GM18517 (cell line): ENCODE results near the gene RDH11.
"Not testable (repeated sequence)": the region's sequence is repeated elsewhere in the genome, so short reads cannot be mapped to it uniquely, and the experiment has no call there.

Experiments used
- ATAC-seq: cut with Tn5 transposase; IDR thresholded peaks from one replicate; pipeline ENCODE4 v1.9.1; 2021; ENCODE audit warnings: mild to moderate bottlenecking, moderate library complexity; ENCODE audit not compliant: unreplicated experiment

RDH11 gene, protein sequence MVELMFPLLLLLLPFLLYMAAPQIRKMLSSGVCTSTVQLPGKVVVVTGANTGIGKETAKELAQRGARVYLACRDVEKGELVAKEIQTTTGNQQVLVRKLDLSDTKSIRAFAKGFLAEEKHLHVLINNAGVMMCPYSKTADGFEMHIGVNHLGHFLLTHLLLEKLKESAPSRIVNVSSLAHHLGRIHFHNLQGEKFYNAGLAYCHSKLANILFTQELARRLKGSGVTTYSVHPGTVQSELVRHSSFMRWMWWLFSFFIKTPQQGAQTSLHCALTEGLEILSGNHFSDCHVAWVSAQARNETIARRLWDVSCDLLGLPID

DNA sequence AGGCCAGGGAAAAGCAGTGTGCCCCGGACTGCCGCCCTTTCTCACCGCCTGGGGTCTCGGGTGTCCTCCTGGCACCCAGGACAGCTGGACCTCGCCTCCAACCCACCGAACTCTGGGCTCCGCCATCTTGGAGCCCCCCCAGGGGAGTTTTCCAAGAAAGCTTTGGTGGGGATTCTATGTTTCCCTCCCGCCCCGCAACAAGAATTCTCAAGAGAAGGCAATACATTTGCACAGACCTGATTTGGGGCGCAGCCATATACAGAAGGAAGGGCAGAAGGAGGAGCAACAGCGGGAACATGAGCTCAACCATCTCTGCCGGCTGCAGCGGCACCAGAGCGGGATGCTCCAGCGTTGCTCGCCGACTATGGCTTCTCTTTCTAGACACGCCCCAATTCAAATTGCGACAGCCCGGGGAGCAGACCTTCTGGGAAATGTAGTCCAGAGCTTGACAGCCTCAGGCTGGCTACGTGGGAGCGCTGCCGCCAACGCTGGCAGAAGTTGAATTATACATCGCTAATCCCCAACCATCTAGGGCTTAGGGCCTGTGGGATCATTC lies at the start of gene RDH11:
TSS of gene RDH11 (minus strand) at position 371 of the 556 bp plus-strand sequence. CDS start at position 310, 61 bp downstream.
- peak; percentile 80 for ATAC-seq

DNA sequence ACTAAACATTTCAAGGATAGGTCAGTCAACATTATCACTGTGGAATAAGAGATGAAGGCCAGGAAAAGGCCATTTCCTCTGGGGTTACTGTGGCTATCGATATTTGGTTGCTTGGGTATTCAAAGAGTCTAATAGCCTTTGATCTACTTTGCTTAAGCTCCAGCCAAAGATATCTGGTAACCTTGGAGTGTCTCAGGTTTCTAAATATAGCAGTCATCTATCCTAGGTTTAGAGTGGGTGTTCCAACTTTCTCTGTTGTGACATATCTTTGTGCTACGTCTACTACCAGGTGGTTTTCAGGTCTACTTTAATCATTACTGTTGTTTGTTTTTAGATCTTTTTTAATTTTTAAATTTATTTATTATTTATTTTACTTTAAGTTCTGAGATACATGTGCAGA lies 48.5 kb upstream of the RDH11 start:
- no peak for ATAC-seq

DNA sequence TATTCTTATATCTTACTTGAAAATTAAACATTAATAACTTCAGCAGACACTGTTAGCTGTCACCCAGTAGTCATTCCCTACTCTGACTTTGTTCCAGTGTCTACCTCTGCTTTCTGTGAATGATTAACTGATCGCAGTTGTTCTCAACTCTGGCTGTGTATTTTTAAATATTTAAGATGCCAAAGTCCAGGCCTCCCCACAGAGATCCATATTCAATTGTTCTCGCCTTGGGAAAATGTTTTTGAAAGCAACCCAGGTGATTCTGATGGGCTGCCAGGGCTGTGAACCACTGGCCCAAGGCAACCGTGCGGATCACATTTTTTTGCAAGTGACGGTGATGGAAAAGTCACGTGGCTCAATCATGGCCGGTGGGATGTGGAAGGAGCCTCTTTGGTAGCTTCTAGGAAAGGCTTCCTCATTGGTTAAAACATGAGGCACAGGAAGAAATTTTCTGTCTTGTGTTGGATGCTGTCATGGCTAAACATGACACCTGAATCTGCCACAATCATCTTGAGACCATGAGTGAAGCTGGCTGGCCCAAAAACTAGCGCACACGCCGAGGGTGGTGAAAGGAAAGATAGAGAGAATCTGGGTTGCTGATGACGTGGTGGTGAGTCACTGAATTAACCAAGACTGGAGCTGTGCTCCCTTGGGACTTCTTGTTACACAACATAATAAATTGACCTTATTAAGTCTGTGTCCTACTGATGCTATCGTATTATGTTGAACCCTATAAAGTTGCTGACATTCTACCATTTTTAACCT lies 43.4 kb upstream of the RDH11 start:
- no peak for ATAC-seq

DNA sequence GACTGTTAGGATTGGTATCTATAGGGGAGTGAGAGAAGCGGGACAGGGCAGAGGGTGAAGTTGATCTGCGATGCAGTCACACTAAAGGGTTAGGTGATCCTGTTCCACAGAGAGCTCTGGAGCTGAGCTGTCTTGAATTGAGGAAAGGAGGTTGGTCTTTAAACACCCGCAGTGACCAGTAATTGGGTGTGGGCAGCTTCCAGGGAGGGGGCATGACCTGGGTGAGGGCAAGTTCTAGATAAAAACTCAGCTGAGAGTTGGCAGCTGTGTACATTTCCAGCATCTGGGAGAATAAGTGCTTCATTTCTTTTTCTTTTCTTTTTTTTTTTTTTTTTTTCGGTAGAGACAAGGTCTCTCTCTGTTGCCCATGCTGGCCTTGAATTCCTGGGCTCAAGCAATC lies 41.2 kb upstream of the RDH11 start:
- ATAC-seq, result no peak

DNA sequence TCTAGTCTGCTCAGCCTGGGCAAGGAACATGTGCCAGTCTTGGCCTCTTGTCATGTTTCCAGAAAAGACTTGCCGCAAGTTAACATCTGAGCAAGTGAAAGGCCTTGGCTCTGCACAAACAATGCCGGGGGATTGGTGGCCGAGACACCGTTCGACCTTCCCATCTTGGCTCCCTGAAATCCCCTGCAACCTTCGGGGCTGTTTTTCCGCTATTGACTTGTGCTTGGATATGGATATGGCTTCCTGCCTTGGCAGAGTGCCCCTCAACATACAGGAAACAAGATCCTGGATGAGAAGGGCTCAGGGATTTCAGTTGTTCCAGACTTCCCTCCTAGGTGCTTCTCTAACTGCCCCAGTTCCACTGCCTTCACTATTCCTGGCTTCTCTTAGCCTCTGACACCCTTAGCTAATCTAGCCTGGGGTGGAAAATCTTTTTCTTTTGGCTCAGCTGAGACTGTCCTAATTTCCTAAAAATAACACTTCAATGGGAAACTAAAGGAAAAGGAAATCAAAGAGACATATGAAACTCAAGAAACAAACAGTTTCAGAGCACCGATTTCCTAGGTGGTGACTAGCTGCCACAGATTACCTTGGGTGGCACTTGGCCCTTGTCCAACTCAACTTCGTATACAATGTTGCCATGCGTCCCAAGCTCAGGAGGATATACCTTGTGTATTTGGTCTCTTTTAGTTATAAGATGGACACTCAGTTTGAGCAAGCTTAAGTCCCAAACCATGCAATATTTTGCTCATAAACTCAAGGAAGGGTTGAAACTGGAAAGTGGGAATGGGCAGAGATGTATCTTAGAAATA lies 40.0 kb upstream of the RDH11 start:
- ATAC-seq, result no peak

DNA sequence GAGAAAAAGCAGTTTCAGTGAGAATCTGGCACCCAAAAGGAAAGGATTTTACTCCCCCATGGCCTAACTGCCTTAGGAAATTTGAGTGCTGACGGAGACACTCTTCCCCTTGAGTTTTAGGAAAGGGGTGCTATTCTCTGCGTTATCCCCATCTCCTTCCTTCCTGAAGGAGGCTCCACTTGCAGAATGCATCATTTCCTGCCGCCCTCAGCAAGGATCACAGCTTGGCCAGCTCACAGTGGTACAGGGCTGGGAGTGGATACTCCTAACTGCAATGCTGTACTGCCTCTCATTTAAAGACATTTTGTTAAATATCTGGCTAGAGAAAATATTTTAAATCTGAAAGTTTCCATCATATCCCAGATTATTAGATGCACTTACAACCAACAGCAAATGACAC lies 39.1 kb upstream of the RDH11 start:
- ATAC-seq, result no peak

DNA sequence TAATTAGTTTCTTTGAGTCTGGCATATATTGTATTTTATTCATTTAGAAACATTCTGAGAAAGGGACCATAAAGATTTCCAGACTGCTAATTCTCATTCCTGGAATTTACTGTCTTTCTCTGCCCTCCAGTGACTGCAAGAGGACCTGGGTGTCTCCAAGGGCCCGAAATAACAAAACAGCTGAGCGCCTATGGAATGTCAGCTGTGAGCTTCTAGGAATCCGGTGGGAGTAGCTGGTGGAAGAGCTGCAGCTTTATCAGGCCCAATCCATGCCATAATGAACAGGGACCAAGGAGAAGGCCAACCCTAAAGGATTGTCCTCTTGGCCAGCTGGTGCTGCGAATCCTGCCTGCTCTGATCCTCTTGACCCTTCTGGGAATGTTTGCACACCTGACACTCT lies 38.1 kb upstream of the RDH11 start:
- no peak for ATAC-seq

DNA sequence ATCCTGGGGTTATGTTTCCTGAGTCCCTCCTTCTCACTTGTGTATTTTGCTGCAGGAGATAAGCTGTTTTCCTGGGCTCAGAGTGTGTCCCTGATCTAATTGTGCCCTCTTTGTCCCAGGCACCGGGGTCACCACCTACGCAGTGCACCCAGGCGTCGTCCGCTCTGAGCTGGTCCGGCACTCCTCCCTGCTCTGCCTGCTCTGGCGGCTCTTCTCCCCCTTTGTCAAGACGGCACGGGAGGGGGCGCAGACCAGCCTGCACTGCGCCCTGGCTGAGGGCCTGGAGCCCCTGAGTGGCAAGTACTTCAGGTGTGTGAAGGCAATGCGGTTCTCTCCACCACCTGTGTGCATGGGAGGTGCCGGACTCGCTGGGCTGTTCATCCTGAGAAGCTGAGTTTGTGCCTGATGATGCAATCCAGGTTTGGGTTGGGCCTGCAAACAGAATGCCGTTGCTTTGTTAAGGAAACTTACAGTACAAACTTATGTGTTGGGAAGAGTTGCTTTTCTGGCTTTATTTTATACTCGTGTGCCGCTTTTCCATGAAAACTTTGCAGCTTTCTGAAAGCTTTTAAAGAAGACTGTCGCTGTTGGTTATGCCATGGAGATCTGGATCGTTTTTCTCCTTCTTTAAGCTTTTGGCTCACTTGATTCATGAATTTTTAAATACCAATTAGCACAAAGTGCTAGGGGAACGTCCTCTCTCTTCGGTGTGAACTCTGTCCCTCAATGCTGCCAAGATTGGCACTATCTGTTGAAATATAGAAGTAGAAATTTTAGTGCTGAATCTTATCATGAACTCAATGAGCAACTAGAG lies 33.7 kb upstream of the RDH11 start:
- ATAC-seq, result no peak

DNA sequence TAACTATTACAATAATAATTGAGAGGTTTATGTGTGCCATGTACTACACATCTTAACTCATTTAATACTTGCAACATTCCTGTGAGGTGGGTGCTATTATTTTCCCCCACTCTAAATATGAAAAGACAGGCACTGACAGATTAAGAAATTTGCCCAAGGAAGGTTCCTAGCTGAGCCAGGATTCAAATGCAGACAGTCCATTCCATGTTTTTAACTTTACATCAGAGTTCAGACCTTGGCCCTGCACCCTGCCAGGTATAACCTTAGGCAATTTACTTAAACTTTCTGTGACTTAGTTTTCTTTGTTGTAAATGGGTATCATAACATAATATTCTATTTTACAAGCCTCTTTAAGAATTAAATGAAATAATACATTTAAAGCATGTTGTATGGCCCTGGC lies 32.7 kb upstream of the RDH11 start:
- no peak for ATAC-seq

DNA sequence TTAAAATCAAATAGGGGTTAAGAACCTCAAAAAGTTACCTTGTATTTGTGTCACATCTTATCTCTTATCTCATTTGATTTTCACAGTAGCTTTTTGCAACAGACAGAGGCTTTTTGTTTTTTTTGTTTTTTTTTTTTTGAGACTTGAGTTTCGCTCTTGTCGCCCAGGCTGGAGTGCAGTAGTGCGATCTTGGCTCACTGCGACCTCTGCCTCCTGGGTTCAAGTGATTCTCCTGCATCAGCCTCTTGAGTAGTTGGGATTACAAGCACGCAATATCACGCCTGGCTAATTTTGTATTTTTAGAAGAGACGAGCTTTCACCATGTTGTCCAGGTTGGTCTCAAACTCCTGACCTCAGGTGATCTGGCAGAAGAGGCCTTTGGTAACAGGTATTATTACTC lies 31.8 kb upstream of the RDH11 start:
- ATAC-seq, result no peak

DNA sequence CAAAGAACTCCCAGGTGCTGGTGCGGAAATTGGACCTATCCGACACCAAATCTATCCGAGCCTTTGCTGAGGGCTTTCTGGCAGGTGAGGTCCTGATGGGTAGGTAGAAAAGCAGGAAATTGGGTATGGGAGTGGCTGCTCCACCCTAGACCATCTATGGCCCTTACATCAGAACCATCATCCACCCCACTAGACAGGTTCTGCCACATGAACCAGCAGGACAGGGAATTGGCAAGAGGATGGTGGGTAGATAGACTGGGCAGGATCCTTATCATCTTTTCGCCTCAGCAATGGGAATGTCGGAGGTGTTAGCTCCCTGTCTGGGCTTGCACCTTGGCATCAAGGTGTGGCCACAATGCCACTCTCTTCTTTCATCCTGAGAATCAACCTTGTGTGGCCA lies 29.6 kb upstream of the RDH11 start:
- no peak for ATAC-seq

DNA sequence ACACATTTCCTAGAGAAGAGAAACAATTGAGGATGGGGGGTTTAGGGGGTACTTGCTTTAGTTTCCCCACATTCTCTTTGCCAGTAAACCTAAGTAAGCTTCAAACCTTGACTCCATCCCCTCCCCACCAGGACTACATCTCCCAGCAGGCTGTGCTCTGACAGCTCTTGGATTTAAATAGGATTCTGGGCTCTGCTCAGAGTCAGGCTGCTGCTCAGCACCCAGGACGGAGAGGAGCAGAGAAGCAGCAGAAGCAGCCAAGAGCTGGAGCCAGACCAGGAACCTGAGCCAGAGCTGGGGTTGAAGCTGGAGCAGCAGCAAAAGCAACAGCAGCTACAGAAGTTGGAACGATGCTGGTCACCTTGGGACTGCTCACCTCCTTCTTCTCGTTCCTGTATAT lies 26.7 kb upstream of the RDH11 start:
- no peak for ATAC-seq

DNA sequence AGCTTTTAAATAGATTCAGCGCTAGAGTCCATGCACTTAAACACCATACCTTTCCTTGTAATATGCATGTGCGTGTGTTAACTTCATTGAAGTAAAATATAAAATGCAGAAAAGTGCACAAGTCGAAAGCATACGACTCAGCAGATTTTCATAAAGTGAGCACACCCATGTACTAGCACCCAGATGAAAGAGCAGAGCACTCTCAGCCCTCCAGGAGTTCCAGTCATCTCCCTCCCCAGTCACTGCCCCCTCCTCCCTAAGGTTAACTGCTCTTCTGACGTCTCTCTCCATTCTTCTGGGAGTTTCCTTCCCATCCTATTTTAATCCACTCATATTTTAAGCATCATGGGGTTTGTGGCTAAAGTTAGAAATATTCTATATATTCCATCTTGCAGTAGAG lies 26.3 kb upstream of the RDH11 start:
- no peak for ATAC-seq

DNA sequence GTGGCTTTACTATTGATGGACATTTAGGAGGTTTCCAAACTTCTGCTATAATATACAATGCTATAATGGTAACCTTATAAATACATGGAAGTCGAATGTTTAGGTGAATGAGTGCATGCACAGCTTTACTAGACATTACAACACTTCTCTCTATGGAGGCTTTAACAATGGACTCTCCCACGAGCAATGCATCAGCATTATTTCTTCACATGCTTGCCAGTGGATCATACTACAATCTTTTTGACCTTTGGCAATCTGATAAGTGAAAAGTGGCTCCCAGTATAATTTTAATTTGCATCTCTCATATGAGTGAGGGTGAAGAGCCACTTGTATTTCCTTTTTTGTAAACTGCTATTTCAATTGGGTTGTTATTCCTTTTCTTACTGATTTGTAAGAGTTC lies 24.3 kb upstream of the RDH11 start:
- no peak for ATAC-seq

DNA sequence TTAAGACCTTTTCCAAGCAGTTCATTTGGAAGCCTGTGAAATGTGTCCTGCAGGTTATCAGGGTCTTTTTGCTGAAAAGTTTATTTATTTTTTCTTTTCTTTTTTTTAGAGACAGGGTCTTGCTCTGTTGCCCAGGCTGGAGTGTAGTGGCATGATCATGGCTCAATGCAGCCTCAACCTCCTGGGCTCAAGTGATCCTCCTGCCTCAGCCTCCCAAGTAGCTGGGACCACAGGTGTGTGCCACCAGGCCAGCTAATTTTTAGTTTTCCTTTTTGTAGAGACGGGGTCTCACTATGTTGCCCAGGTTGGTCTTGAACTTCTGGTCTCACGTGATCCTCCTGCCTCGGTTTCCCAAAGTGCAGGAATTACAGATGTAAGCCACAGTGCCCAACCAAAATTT lies 23.8 kb upstream of the RDH11 start:
- not testable (repeated sequence) for ATAC-seq

DNA sequence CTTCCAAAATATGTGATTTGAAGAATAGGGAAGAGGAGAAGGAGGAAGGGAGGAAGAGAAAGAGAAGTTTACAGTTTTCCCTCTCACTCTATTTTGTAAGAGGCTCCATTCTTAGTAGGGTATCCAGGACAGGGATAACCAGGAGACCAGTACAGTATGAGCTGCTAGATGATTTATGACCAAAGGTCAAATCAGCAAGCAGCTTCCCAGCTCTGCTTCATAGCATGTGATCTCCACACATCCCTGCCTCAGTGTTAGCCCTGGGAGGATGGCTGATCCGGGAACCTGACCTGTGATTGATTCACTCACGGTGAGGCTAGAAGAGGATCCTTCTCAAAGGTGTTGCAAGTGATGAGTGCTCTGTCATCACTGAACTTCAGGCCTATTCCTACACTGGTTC lies 22.7 kb upstream of the RDH11 start:
- ATAC-seq, result no peak

DNA sequence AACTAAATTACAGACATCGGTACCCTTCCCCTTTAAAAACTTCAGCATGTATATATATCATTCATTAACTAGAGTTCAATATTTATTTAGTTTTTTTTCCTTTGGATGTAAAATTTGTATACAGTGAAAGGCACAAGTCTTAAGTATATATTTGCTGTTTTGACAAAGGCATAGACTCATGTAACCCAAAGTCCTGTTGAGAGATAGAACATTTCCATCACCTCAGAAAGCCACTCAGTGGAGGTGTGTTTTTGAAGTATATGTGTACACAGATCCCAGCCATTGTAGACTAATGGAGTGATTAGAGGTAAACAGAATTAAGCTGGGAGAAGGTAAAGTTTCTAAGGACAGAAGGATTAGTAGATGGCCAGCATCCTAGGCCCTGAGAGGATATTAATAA lies 21.5 kb upstream of the RDH11 start:
- ATAC-seq, result no peak

DNA sequence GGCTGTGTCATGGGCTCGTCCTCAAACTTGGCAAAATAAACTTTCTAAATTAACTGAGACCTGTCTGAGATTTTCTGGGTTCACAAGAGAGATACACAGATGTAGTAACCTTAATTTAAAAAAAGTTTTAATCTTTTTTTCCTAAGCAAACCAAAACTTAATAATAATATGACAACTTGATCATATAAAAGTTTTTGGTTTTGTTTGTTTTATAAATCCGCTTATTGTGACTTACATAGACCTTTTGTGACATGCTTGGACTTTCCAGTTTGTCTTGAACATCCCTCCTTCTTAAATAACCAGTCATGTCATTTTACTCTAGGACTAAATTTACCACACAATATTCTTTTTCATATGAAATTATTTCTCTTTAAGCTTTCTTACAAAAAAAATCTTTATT lies 14.6 kb upstream of the RDH11 start:
- no peak for ATAC-seq

DNA sequence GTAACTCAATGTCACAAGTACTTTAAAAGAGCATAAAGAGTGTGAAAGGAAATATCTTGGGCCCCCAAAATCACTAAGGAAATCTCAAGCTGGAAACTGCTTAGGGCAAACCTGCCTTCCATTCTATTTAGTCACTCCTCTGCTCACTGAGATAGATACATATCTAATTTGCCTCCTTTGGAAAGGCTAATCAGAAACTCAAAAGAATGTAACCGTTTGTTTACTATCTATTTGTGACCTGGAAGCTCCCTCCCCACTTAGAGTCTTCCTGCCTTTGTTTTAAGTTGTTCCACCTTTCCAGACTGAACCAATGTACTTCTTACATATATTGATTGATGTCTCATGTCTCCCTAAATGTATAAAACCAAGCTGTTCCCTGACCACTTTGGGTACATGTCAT lies 14.2 kb upstream of the RDH11 start:
- not testable (repeated sequence) for ATAC-seq

DNA sequence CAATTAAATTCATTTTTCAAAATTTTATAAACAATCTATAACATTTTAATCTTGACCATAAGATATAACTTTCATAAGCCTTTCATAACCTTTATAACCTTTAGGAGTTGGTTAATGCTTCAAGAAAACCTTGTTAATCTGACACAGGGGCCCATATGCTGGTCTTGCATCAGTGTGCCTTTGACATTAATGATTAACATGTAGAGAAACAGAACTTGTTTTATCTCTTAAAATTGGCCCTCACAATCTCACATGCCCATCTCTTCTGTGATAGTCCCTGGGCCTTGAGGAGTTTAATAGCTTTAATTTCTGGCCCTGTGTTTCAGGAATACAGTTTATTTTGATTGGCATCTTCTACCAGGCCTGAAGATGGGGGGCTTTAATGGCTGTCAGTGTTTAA lies 13.8 kb upstream of the RDH11 start:
- ATAC-seq, result not testable (repeated sequence)

DNA sequence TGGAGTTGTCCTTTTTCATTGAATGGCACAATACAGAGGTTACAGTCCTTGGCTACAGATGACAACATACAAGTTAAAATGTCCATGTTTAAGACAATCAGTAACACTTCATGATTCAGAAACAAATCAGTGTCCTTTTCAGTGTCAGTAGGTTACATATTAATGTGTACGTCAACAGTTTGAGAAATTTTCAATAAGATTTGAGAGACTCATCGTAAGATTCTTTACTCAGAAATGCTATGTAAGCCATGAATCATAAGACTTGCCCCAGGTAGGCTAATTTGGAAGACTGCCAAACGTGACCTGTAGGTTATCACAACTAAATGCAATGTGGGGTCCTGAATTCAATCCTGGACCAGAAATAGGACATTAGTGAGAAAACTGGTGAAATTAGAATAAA lies 9.6 kb upstream of the RDH11 start:
- no peak for ATAC-seq
